ENCODE data around the gene TP53BP2.

DNA sequence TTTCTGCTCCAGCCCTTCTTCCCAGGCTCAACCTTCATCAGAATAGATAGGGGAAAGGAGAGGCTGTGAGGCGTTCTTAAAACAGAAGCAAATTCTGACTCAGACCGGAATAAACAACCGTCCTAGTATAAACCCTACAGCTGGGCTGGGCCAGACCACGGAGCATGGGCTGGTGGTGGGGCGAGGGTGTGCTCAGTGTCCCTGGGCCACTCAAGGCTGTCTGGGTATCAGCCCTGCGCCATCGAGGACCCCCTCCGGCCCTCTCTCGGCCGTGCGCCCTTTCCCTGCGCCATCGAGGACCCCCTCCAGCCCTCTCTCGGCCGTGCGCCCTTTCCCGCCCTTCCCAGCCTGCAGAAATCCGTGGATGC lies 97.4 kb downstream of the TP53BP2 start:
- TF ChIP-seq, protein P1, sequence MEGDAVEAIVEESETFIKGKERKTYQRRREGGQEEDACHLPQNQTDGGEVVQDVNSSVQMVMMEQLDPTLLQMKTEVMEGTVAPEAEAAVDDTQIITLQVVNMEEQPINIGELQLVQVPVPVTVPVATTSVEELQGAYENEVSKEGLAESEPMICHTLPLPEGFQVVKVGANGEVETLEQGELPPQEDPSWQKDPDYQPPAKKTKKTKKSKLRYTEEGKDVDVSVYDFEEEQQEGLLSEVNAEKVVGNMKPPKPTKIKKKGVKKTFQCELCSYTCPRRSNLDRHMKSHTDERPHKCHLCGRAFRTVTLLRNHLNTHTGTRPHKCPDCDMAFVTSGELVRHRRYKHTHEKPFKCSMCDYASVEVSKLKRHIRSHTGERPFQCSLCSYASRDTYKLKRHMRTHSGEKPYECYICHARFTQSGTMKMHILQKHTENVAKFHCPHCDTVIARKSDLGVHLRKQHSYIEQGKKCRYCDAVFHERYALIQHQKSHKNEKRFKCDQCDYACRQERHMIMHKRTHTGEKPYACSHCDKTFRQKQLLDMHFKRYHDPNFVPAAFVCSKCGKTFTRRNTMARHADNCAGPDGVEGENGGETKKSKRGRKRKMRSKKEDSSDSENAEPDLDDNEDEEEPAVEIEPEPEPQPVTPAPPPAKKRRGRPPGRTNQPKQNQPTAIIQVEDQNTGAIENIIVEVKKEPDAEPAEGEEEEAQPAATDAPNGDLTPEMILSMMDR (IDR thresholded peaks at IDR 0.05 in 4 of 5, conservative IDR thresholded peaks at IDR 0.05 in 1 of 5) = no peak
- no peak for TF ChIP-seq POLR2A (IDR thresholded peaks at IDR 0.05)

Data from gastrocnemius medialis (tissue), 4 donors.